Fibroblast of lung (primary cell): ENCODE measurements around the gene SKP1. TPM values are rescaled to one million over a fixed set of nuclear protein-coding genes. Genes with fewer than 3 reads are reported as not detected.
A peak's percentile ranks its signal among the peaks of the same experiment; 100 is the strongest.

Experiments used
- DNase-seq, 2 donors: peaks; one replicate each; pipeline versions ENCODE4 v3.0.0 to v3.0.0-alpha.2; 2010; ENCODE audit warnings: low read depth in 2 of 2
- H2AFZ ChIP-seq: 2 replicates; pipeline ENCODE4 v1.5.1; 2012; ENCODE audit warnings: low read length, control low read depth, inconsistent platforms
- H3K27ac ChIP-seq: 2 replicates; pipeline ENCODE4 v1.5.1; 2011; ENCODE audit warnings: low read length, control low read depth; ENCODE audit not compliant: insufficient read depth
- H3K27me3 ChIP-seq: 2 replicates; pipeline ENCODE4 v1.5.1; 2011; ENCODE audit warnings: mild to moderate bottlenecking, low read length; ENCODE audit not compliant: control insufficient read depth, insufficient read depth
- H3K36me3 ChIP-seq: 2 replicates; pipeline ENCODE4 v1.5.1; 2011; ENCODE audit warnings: low read length; ENCODE audit not compliant: control insufficient read depth, insufficient read depth
- H3K4me1 ChIP-seq: 2 replicates; pipeline ENCODE4 v1.5.1; 2011; ENCODE audit warnings: low read length; ENCODE audit not compliant: control insufficient read depth, insufficient read depth; ENCODE audit errors: extremely low read depth
- H3K4me2 ChIP-seq: 2 replicates; pipeline ENCODE4 v1.5.1; 2011; ENCODE audit warnings: low read length, control low read depth; ENCODE audit not compliant: insufficient read depth; ENCODE audit errors: extremely low read depth
- H3K4me3 ChIP-seq, 4 experiments: fragments of 200-600 bp in 1 of 4; sonication (generic) in 1 of 4; replicated peaks in 1 of 4; 2 replicates each; pipeline ENCODE4 v1.5.1; 2011 to 2016; ENCODE audit warnings: low read length in 4 of 4, low read depth in 3 of 4, mild to moderate bottlenecking in 3 of 4, control low read depth in 2 of 4, inconsistent platforms in 1 of 4, mixed read lengths in 1 of 4; ENCODE audit not compliant: insufficient read depth in 1 of 4; ENCODE audit errors: control extremely low read depth in 1 of 4
- H3K79me2 ChIP-seq: 2 replicates; pipeline ENCODE4 v1.5.1; 2012; ENCODE audit warnings: mild to moderate bottlenecking, low read length, inconsistent platforms; ENCODE audit not compliant: control insufficient read depth, insufficient read depth
- H3K9ac ChIP-seq: 2 replicates; pipeline ENCODE4 v1.5.1; 2011; ENCODE audit warnings: mild to moderate bottlenecking, low read length, control low read depth; ENCODE audit not compliant: insufficient read depth
- H3K9me3 ChIP-seq: 2 replicates; pipeline ENCODE4 v1.5.1; 2012; ENCODE audit warnings: low read depth, low read length; ENCODE audit not compliant: control insufficient read depth, insufficient read depth
- H4K20me1 ChIP-seq: 2 replicates; pipeline ENCODE4 v1.5.1; 2011; ENCODE audit warnings: low read length; ENCODE audit not compliant: control insufficient read depth, insufficient read depth; ENCODE audit errors: extremely low read depth
- CTCF ChIP-seq, 2 donors: IDR thresholded peaks in 1 of 2; conservative IDR thresholded peaks in 1 of 2; 1 replicate in 1 of 2; 2 replicates in 1 of 2; pipeline ENCODE4 v1.5.1; 2011 to 2012; ENCODE audit warnings: low read length in 2 of 2, control low read depth in 1 of 2, inconsistent platforms in 1 of 2, low read depth in 1 of 2, mild to moderate bottlenecking in 1 of 2
- EZH2 ChIP-seq: IDR thresholded peaks from 2 replicates; pipeline ENCODE4 v1.5.1; 2012; ENCODE audit warnings: low read length, control low read depth, mild to moderate bottlenecking; ENCODE audit errors: missing control alignments
- polyA plus RNA-seq, 2 donors: library from polyadenylated mRNA; depleted of rRNA in 1 of 2; stranded (reverse) in 1 of 2; unstranded in 1 of 2; fragments of >200 nt; gene quantifications; 2 replicates each; pipeline ENCODE4 v1.2.1, GENCODE V29; 2011 to 2012; ENCODE audit warnings: missing spikeins in 1 of 2
- total RNA-seq: library from RNA; depleted of rRNA; stranded (reverse); fragments of >200 nt; gene quantifications from 2 replicates; pipeline ENCODE4 v1.2.1, GENCODE V29; 2014

SKP1 gene
- total and polyA plus RNA-seq, 2 donors (not counting 1 experiment from before 2014, with no cell fraction given): 259 to 985 TPM

DNA sequence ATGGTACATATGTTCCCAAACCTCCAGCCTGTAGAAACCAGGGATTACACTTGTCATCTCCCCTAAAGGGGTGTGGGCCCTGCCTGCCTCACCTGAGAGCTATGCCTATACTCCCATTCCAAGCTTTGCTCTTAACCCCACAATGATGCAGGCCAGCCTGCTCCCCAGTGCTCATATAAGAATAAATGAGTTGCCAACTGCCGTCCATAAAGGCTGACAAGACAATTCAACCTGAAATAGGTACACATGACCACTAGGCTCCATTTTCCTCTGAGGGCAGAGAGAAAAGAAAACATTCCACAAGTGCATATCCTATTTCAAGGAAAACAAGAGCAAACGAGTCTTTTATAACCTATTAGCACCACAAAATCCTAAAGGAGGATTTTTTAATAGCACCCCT lies 28.4 kb downstream of the SKP1 start:
- H3K36me3 ChIP-seq: peaks cover 17% of the 10 kb centered on the region
- DNase-seq: no peak
- H3K79me2 ChIP-seq: peaks cover 6% of the 10 kb centered on the region

DNA sequence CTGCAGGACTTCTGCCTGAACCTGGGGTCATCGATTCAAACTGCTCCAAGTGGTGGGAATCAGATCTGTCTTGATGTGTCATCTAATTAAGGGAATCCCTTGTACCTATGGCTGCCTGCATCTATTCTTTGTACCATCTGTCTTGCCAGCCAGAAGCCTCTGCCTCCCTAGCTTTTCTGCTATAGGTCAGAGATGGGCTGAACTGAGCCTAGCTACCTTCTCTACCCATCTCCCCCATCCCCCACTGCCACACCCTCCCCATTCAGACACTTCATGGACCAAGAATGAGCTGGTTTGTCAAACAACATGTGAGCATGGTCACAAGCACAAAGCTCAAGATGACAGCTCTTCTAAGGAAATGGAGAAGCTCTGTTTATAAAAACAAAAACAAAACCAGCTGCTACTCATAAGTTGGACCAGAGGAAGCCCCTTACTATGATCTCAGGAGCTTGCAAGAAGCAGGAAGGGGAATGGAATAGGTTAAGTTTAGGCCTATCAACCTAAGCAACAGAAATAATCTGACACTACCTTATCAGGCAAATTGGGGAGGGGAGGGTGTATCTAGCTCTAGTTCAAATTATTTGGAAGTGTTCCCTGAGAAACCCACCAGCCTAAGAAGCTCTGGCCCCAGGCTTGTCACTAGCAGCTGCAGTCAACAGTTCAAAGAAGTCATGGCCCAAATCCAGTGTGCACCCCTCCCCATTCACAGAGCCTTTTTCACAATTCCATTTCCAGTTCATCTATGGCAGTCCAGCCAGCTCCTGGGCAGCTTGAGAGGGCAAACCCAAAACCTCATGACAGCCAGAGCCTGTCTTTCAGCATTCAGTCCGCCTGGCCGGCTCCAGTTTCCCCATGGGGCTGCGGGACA lies 29.9 kb downstream of the SKP1 start:
- no peaks in the 10 kb centered on the region for H3K27me3 ChIP-seq
- peaks cover 24% of the 10 kb centered on the region for H3K36me3 ChIP-seq
- peaks cover 6% of the 10 kb centered on the region for H3K79me2 ChIP-seq
- H3K27ac ChIP-seq: no peak overlapping the region
- H3K4me3 ChIP-seq: no peak overlapping the region
- H3K4me1 ChIP-seq: peaks cover 14% of the 10 kb centered on the region
- H4K20me1 ChIP-seq: peaks cover 2% of the 10 kb centered on the region
- H2AFZ ChIP-seq: no peak overlapping the region
- H3K9me3 ChIP-seq: no peaks in the 10 kb centered on the region
- H3K9ac ChIP-seq: no peak overlapping the region
- TF ChIP-seq EZH2: no peak
- no peak for TF ChIP-seq CTCF (conservative IDR thresholded peaks at IDR 0.05 in 1 of 2, IDR thresholded peaks at IDR 0.05 in 1 of 2; ENCODE audit: low read depth in 1 of 2, low read length in 2 of 2)
- H3K4me2 ChIP-seq: no peak overlapping the region
- DNase-seq: peak in 1 of 2 donors; percentile 50

More for the DNA sequence above, 28.4 kb downstream of the SKP1 start:
- Histone ChIP-seq H3K4me2 (no peak overlapping the region), H3K4me1 (peaks cover 14% of the 10 kb centered on the region), H2AFZ (no peak overlapping the region), H3K9ac (no peak overlapping the region), H3K9me3 (no peaks in the 10 kb centered on the region), H3K4me3 (no peak overlapping the region), H4K20me1 (peaks cover 2% of the 10 kb centered on the region), H3K27ac (no peak overlapping the region), H3K27me3 (no peaks in the 10 kb centered on the region)
- no peak for TF ChIP-seq CTCF (conservative IDR thresholded peaks at IDR 0.05 in 1 of 2, IDR thresholded peaks at IDR 0.05 in 1 of 2; ENCODE audit: low read depth in 1 of 2, low read length in 2 of 2)

DNA sequence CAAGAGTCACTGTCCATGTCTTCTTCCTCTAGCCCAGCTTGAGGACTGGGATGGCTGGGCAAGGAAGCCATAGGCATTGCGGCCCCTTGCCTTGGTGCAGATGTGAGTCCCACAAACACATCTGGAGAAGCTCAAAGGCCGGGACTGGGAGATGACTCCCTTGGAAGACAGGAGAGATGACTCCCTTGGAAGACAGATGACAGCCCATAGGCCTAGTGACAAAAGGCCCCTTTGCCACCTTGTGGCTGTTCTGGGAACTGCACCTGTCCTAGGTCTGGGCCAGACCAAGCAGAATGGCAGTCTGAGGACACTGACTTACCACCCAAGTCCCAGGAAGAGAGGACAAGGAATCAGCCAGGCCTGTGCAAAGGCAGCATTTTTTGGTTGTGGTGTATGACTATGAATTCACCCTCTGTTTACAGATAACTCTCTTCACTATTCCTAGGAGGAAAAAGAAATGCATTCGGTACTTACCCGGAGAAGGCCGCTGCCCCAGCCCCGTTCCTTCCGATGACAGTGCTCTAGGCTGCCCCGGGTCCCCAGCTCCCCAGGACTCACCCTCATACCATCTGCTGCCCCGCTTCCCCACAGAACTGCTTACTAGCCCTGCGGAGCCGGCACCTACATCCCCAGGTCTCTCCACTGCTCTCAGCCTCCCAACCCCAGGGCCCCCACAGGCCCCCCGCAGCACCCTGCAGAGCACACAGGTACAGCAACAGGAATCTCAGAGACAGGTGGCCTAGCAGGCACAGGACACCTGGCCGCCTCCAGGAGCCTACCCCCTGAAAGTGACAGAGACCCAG lies 30.8 kb downstream of the SKP1 start:
- Histone ChIP-seq H3K9ac (no peak overlapping the region), H3K36me3 (peaks cover 24% of the 10 kb centered on the region), H3K27me3 (no peaks in the 10 kb centered on the region), H3K27ac (no peak overlapping the region), H3K4me2 (no peak overlapping the region), H4K20me1 (peaks cover 2% of the 10 kb centered on the region), H3K79me2 (peaks cover 6% of the 10 kb centered on the region), H2AFZ (no peak overlapping the region), H3K4me1 (peaks cover 14% of the 10 kb centered on the region), H3K4me3 (no peak overlapping the region), H3K9me3 (no peaks in the 10 kb centered on the region)
- DNase-seq: peak; percentile 51 to 65
- TF ChIP-seq EZH2 (no peak), CTCF (conservative IDR thresholded peaks at IDR 0.05 in 1 of 2, IDR thresholded peaks at IDR 0.05 in 1 of 2; ENCODE audit: low read depth in 1 of 2, low read length in 2 of 2) (peak; percentile 82 to 97)
